ENCODE results near the gene ATXN1.
A peak's percentile ranks its signal among the peaks of the same experiment; 100 is the strongest.
"Not testable (repeated sequence)": the region's sequence is repeated elsewhere in the genome, so short reads cannot be mapped to it uniquely, and the experiment has no call there.

Gene ATXN1

DNA sequence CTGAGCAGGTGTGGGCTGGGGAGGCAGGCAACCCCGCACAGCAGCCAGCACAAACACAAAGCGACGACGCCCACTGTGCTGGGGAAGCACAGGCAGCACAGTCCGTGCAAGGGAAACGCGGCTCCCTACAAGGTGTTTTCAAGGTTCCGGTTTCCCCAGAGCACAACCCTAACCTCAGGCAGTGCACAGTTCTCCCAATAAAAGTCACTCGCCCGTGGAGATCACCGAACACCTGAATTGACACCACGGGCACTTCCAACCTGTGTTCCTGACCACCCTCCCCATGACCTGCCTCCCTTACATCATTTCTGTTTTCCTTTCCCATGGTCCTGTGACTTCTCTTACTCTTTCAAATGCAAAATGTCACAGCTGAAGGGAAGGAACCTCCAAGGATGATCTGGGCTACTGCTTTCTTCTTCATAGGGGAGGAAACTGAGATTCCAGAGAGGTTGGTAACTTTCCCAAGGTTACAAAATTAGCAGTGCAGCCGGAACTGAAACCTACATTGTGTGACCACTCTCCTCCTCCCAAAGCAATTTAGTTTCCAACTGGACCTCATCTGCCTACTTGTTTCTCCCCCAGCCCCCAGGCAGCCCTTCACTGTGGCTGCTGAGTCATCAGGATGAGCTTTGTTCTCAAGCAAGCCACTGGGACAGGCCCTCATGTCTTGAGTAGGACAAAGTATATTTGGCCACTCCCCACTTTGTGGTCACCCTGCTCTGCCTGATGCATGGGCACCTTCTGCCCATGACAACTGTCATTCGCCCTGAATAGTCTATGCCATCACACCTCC lies 125.3 kb downstream of the ATXN1 start:
- DNase-seq: peak; percentile 82 to 98

GRCh38 chr6:16635291-16635809 lies 125.9 kb downstream of the ATXN1 start:
- no peak for DNase-seq

- DNase-seq: no peak
These were observed 126.4 kb downstream of the ATXN1 start for GRCh38 chr6:16634855-16635254.

GRCh38 chr6:16633961-16634360 lies 127.3 kb downstream of the ATXN1 start:
- DNase-seq: no peak

DNA sequence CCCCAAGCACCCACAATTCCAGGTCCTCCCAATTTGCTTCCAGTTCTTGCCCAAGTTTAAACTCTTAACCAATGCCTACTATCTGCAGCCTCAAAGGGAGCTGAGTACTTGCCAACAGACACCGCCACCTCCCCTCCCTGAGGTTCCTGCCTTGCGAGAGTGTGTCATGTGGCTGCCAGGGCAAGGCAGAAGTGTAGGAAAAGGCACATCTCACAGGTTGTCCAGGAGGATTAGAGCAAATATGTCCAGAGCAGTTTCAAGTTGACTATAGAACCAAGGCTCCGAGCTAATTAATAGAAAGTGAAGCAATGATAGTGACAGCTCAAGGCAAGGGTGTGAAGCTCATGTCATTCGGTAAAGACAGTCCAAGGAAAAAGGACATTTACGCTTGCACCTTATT lies 127.8 kb downstream of the ATXN1 start:
- no peak for DNase-seq

DNA sequence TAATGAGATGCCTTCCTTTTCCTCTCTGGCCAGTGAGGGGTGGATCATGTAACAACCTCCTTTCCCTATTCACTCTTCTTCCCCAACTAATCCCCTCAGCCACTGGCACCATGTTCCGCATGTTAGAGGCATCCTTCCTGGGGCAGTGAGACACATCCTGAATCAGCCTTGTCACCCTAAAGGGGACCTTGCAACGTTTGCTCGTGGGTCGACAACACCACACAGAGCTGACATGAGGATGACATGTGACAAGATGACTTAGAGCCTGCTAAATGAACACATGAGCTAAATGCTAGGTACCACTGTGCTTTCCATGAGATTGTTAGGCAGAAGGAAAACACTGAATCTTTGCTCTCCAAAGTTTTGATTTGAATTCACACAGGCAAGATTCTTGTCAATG lies 129.2 kb downstream of the ATXN1 start:
- no peak for DNase-seq

GRCh38 chr6:16630026-16630643 lies 131.1 kb downstream of the ATXN1 start:
- no peak for DNase-seq

GRCh38 chr6:16628580-16628979 lies 132.7 kb downstream of the ATXN1 start:
- DNase-seq: not testable (repeated sequence)

DNA sequence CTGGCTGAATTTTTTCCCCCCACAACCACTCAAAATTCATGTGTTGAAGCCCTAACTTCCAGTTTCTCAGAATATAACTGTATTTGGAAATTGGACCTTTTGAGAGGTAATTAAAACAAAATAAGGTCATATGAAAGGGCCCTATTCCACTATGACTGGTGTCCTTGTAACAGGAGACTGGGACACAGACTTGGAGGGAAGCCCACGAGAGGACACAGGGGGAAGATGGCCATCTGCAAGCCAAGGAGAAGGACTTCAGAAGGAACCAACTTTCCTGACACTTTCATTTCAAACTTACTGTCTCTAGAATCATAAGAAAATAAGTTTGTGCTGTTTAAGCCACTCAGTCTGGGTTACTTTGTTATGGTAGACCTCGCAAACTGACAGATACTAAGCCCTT lies 134.6 kb downstream of the ATXN1 start:
- DNase-seq: no peak

DNA sequence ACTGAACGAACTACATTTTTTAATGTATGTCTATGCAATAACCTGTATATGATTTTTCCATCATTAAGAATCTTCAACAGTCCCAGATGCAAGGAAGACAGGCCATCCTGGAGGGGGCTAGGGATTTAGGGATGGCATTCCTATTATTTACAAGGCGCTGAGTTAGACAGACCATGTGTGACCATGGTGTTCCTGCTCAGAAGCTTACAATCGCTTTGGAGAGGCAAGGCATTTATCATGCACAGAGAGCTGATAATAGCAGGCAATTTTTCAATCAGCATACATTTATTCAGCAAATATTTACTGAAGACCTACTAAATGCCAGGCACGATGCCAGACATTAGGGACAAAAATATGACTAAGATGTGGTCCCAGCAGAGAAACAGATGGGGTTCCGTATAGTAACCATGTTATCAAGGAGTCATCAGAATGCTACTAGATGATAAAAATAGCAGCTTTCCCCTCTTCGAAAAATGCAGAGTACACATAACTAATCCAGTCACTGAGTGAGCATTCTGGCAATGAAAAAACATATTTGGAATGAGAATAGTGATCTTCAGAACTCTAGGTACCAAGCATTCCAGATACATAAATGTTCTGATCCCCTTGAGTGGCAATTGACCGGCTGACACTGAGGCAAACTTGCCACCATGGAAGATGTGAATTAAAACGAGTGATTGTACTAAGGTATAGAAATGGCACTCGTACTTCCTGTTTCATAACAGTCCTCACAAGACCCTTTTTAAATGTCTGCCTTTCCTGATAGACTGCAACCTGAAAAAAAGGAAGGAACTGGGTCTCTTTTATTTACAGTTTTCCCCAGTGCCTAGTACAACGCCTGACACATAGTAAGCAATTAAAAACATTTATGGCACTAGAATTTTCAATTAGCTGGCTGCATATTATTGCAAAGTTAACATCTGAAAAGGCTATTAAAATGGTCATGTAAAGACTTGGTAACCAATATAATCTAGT lies 135.7 kb downstream of the ATXN1 start:
- no peak for DNase-seq

DNA sequence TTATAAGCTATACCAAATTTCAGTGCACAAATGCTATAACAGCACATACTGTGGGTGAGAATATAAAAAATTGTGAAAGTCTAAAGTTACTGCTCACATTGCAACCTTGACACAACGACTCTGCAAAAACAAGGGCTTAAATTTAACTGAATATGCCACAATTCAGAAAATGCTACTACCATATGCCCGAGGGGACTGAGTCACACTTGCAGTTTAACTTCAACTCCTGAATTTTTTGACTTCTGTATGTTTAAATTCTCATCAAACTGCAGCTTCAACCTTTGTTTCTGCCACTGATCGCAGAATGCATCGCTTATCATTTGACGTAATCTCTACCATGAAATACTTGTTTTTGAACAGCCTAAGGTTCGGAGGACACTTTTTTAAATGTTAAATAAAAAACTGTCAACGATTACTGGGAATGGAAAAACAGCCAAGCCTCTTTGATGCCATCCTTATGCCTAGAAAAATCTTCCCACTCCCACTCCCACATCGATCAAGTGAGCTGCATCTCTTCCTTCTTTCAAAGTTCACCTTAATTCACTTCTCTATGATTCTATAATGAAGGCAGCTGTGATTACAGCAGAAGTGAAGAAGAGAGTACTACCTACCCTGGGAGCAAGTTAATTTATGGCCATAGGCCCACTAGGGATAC lies 136.5 kb downstream of the ATXN1 start:
- DNase-seq: no peak

DNA sequence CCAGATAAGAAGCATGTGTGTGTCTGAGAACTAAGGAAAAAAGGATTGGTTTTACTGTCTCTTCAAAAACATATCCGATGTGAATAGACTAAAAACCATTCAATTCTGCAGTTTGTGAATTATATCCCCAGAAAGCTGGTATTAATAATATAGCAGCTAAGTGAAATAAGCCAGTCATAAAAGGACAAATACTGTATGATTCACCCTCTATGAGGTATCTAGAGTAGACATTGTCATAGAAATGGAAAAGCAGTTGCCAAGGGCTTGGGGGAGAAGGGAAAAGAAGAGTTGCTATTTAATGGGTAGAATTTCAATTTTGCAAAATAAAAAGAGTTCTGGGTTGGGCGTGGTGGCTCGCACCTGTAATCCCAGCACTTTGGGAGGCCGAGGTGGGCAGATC lies 137.5 kb downstream of the ATXN1 start:
- no peak for DNase-seq

GRCh38 chr6:16623029-16623653 lies 138.1 kb downstream of the ATXN1 start:
- no peak for DNase-seq

- DNase-seq: no peak
These were observed 139.1 kb downstream of the ATXN1 start for GRCh38 chr6:16622193-16622592.

- no peak for DNase-seq
These were observed 140.3 kb downstream of the ATXN1 start for GRCh38 chr6:16621002-16621401.

DNA sequence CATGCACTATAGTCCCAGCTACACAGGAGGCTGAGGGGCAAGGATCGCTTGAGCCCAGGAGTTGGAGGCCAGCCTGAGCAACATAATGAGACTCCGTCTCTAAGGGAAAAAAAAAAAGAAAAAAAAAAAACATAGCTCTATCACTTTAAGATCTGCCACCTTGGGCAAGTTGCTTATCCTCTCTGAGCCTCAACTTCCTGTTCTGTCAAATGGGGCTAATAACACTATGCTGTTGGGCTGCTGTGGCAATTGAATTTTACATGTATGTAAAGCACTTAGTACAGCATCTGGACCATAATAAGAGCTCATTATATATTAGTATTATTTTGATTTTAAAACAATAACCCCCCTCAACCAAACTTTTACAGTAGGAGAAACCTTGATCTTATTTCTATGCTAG lies 141.5 kb downstream of the ATXN1 start:
- no peak for DNase-seq

DNA sequence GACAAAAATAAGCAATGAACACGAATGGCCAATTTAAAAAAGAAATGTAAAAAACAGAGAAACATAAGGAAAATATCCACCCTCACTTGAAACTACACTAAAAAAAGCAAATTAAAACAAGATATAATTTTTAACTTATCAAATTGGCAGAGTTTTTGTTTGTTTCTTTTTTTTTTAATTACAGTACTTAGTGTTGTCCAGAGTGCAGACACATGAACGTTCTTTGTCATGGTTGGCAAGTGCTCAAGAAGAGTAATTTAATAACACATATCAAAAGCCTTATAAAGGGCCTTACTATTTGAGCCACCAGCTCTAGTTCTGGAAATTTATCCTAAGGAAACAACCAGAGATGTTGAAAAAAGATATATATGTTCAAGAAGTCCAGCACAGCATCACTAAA lies 142.3 kb downstream of the ATXN1 start:
- no peak for DNase-seq

DNA sequence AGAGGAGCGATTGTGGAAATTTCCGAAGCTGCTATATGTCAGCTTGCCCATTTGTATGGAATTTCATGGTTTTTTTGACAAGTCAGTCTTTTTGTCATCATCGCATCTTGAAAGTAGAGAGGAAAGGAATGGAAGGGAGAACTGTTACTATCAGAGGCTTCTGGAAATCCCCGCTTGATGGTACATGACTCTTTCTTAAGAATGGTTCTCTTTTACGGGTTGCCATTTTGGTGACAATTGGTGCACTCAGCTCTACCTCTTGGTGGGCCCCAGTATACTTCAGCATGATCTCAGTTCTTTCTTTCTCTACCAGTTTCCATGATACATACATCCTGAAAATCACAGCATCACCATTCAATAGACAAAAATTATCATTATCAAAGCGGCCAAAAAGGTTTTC lies 146.0 kb downstream of the ATXN1 start:
- DNase-seq: not testable (repeated sequence)

DNA sequence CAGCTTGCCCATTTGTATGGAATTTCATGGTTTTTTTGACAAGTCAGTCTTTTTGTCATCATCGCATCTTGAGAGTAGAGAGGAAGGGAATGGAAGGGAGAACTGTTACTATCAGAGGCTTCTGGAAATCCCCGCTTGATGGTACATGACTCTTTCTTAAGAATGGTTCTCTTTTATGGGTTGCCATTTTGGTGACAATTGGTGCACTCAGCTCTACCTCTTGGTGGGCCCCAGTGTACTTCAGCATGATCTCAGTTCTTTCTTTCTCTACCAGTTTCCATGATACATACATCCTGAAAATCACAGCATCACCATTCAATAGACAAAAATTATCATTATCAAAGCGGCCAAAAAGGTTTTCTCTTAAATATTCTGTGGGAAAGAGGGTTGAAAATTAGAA lies 147.1 kb downstream of the ATXN1 start:
- not testable (repeated sequence) for DNase-seq

DNA sequence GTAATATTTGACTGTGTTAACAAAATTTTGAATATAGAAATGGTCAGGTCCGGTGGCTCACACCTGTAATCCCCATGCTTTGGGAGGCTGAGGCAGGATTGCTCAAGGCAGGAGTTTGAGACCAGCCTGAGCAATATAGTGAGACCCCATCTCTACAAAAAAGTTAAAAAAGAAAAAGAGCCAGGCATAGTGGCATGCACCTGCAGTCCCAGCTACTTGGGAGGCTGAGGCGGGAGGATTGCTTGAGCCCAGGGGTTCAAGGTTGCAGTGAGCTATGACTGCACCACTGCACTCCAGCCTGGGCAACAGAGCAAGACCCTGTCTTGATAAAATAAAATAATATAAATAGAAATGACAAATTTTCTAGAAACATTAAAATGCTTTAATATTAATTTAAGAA lies 147.8 kb downstream of the ATXN1 start:
- DNase-seq: not testable (repeated sequence)

DNA sequence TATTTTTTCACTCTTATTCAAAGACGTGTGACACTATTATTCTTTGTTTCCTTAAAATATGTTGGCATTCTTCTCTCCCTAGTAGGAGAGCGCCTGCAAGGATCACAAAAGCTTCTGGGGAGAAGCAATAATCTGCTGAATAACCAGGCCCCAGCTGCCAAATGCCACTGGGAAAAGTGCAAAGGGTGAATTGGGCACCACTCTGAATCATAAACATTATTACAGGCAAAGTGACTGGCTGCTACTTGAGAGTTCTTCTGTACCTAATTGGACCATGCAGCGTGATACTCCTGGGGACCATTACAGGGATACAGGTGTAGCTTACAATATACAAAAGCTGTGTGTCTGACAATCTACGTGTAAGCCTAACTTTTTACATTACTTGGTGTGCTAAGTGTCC lies 152.8 kb downstream of the ATXN1 start:
- DNase-seq: no peak

GRCh38 chr6:16602035-16602434 lies 159.2 kb downstream of the ATXN1 start:
- no peak for DNase-seq
